G401.6 (cell line): ENCODE measurements around the gene COTL1.
"Not testable (repeated sequence)": the region's sequence is repeated elsewhere in the genome, so short reads cannot be mapped to it uniquely, and the experiment has no call there.

Experiments
- FAIRE-seq: peaks from 2 replicates; lab custom pipeline; 2012; peaks lifted over from hg19 to GRCh38; lab: Jason Lieb, UNC

Gene COTL1

DNA sequence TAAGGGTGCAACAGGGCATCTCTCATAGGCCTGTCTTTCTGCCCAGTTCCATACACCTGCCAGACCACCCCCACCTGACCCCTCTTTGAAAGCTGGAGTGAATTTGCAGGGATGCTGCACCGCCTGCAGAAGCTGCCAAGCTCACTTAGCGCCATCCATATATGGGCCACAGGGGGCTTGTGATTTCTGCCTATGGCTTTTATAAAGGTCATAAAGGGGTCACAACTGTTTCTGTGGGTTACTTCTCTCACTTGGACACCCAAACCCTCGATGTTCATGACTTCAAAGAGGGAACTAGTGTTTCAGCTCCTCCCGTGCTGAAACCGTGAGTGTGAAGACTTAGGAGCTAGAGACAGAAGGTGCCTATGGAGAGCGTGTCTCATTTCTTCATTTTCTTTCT, 89.6 kb downstream of the COTL1 start:
- no peak for FAIRE-seq

- no peak for FAIRE-seq
Measured at GRCh38 chr16:84527532-84528269, 90.2 kb downstream of the COTL1 start.

GRCh38 chr16:84526794-84527531, 90.9 kb downstream of the COTL1 start:
- no peak for FAIRE-seq

DNA sequence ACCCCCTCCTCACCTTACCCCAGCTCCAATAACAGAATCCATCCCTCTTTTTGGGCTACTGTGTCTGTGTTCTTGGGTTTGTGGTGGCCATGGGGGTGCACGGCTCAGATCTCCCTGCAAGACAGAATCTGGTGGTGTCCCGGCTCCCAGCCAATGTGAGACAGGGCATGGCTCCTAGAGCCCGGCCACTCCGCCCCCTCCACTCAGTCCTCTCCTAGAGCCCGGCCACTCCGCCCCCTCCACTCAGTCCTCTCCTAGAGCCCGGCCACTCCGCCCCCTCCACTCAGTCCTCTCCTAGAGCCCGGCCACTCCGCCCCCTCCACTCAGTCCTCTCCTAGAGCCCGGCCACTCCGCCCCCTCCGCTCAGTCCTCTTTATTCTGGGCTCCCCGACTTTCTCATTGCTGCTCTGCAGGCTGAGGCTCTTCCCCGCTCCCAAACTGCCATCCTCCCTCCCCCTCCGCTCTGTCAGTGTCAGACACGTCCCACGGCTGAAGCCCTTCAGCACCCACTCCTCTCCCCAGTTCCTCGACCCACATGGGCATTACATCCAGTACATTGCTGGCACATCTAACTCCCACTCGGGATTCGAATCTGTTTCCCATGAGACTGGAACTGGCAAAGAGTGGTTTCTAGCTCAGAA, 92.8 kb downstream of the COTL1 start:
- FAIRE-seq, result not testable (repeated sequence)

DNA sequence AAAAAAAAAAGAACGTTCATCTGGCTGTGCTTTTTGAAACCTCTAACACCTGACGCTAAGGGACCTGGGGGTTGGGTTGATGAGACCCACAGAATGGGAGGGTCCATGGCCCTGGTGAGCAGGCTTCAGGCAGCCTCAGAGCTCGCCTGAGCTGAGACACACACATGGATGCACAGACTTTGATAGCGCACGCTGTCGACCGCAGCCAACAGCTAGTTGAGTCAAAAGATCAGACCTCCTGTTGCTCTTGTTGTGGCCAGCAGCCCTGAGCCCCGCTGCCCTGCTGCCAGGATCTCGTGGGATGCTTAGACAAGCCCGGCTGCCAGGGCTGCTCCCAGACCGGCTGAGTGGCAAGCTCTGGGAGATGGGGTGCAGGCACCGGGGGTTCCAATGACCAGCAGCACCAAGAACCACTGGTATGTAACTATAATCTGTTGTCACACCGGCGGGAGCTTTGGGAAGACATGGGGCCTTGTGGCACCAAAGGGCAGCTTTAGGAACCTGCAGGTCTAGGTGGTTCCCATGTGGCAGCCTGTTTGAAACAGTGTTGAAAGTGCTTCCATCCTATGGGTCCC, 93.4 kb downstream of the COTL1 start:
- no peak for FAIRE-seq

DNA sequence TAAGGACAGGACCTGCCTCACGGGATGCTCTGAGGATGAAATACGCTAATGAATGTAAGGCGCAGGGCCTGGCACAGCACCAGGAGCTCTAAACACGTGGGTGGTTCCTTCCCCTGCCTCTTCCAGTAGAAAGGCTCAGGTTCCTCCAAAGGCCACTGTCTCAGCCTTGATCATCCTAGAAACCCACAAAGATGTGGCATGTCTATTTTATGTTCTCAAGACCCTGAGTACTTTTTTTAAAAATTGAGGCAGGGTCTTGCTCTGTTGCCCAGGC, 96.4 kb downstream of the COTL1 start:
- no peak for FAIRE-seq

DNA sequence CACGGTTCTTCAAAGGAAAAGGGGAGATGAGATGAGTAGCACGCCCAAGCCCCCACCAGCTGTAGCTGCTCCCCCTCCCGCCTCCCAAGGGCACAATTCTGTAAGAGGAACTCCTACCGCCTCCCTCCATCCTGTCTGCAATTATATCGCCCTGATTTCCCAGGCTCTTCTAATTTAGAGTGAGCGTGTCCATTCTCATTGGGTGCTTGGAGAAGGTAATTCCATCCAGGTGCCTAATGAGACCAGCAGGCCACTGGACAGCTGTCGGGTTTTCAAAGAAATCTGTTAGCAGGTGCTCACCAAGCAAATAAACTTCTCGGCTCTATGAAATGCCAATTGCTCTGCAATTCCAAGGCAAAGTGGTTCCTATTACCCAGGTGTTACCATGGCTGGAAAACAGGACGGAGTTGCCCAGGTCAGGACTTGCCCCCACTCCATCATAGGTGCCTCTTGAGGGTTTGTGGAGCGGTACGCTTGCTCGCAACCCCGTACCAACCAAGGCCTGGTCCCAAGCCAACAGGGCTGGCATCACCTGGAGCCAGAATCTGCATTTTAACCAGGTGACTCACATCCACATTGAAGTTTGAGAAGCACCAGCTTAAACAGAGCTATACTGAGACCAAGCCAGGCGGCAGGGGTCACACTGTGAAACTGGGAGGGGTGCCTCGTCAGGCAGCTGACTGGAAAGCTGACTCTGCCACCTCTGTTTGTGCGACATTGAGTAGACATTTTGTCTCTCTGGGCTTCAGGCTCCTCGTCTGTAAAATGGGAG, 97.0 kb downstream of the COTL1 start:
- FAIRE-seq, result no peak

GRCh38 chr16:84519855-84520254, 98.0 kb downstream of the COTL1 start:
- no peak for FAIRE-seq

GRCh38 chr16:84518804-84519341, 99.0 kb downstream of the COTL1 start:
- FAIRE-seq, result no peak

DNA sequence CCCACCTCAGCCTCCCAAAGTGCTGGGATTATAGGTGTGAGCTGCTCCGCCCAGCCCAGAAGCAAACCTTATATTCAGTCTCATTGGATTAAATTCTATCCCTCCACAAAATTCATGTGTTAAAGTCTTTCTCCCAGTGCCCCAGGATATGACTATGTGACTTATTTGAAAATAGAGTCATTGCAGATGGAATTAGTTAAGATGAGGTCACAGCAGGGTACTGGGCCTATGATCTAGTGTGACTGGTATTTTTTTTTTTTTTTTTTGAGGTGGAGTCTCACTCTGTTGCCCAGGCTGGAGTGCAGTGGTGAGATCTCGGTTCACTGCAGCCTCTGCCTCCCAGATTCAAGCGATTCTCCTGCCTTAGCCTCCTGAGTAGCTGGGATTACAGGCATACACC, 99.7 kb downstream of the COTL1 start:
- FAIRE-seq, result not testable (repeated sequence)

- no peak for FAIRE-seq
Measured at GRCh38 chr16:84517366-84517765, 100.5 kb downstream of the COTL1 start.
